Activated CD4-positive, alpha-beta T cell treated with anti-CD3 and anti-CD28 coated beads, Interleukin-2, amount 50 U/mL, for 16 hours (primary cell): Measurements from ENCODE around the gene SQOR.

ENCODE experiments used
- DNase-seq: peaks from one replicate; pipeline ENCODE4 v3.0.0-alpha.2; 2020

Gene SQOR

GRCh38 chr15:45634432-45635190 is at the start of gene SQOR:
SQOR (plus strand) TSS chr15:45635029; CDS start chr15:45658924, 23,895 bp downstream.
- DNase-seq: peak; percentile 78

- no peak for DNase-seq
These were observed 49.6 kb upstream of the SQOR start for GRCh38 chr15:45585069-45585791.

GRCh38 chr15:45586125-45586524 is 48.7 kb upstream of the SQOR start:
- no peak for DNase-seq

- no peak for DNase-seq
These were observed 48.2 kb upstream of the SQOR start for GRCh38 chr15:45586601-45587094.

GRCh38 chr15:45587095-45587862 is 47.5 kb upstream of the SQOR start, which contains the start of gene BLOC1S6:
BLOC1S6 (plus strand) TSS chr15:45587379; CDS start chr15:45587444, 65 bp downstream.
- peak; percentile 90 for DNase-seq

GRCh38 chr15:45587863-45588170 is 47.0 kb upstream of the SQOR start:
- DNase-seq: no peak

- DNase-seq: no peak
These were observed 46.5 kb upstream of the SQOR start for GRCh38 chr15:45588219-45588875.

GRCh38 chr15:45589256-45589655 is 45.6 kb upstream of the SQOR start:
- DNase-seq: no peak

- DNase-seq: no peak
These were observed 40.5 kb upstream of the SQOR start for GRCh38 chr15:45594319-45594718.

- DNase-seq: no peak
These were observed 39.8 kb upstream of the SQOR start for GRCh38 chr15:45594835-45595530.

- no peak for DNase-seq
These were observed 30.9 kb upstream of the SQOR start for GRCh38 chr15:45603881-45604280.

GRCh38 chr15:45604326-45604725 is 30.5 kb upstream of the SQOR start:
- DNase-seq: no peak

- peak; percentile 26 for DNase-seq
These were observed 28.4 kb upstream of the SQOR start for GRCh38 chr15:45606413-45606812.

- DNase-seq: no peak
These were observed 28.0 kb upstream of the SQOR start for GRCh38 chr15:45606841-45607240.

GRCh38 chr15:45611305-45611704 is 23.5 kb upstream of the SQOR start:
- peak; percentile 36 for DNase-seq

- no peak for DNase-seq
These were observed 21.9 kb upstream of the SQOR start for GRCh38 chr15:45612790-45613415.

- DNase-seq: no peak
These were observed 17.9 kb upstream of the SQOR start for GRCh38 chr15:45616901-45617323.

GRCh38 chr15:45618813-45619212 is 16.0 kb upstream of the SQOR start:
- no peak for DNase-seq

GRCh38 chr15:45628136-45628535 is 6.7 kb upstream of the SQOR start:
- DNase-seq: no peak

GRCh38 chr15:45630917-45631691 is 3.7 kb upstream of the SQOR start:
- no peak for DNase-seq

- DNase-seq: no peak
These were observed 3.1 kb upstream of the SQOR start for GRCh38 chr15:45631776-45632175.
